ENCODE data around the gene TRIM59.

GRCh38 chr3:160409812-160410610 is 39.6 kb downstream of the TRIM59 start:
- TF ChIP-seq CTCF (IDR thresholded peaks at IDR 0.05) (no peak), EZH2 (IDR thresholded peaks at IDR 0.05) (no peak), EZH2phosphoT487 (IDR thresholded peaks at IDR 0.05) (no peak)
